SK-N-SH (cell line): ENCODE measurements around the gene ATP5MG. TPM values are rescaled to one million over a fixed set of nuclear protein-coding genes. Genes with fewer than 3 reads are reported as not detected.

Experiments used
- CTCF ChIA-PET: fragments of 300-600, 350-600 bp; formaldehyde crosslinking; extraction: SDS; loops from one replicate; lab custom pipeline; 2021; lab: Yijun Ruan, JAX
- POLR2A ChIA-PET: fragments of 350-600 bp; sonication (Branson Sonifier 250); formaldehyde crosslinking; extraction: SDS; loops from one replicate; lab custom pipeline; 2020; ENCODE audit warnings: antibody characterized with exemption, inconsistent platforms; lab: Yijun Ruan, JAX
- DNase-seq: peaks from one replicate; pipeline ENCODE4 v3.0.0; 2012
- H2AFZ ChIP-seq: fragments of 200-600 bp; sonication (generic); 2 replicates; pipeline ENCODE4 v1.8.1; 2016; ENCODE audit warnings: antibody characterized with exemption, mild to moderate bottlenecking, low read depth
- H3F3A ChIP-seq: fragments of 200-600 bp; sonication (generic); replicated peaks from 2 replicates; pipeline ENCODE3; 2016; ENCODE audit warnings: antibody characterized with exemption, mild to moderate bottlenecking; ENCODE audit not compliant: insufficient read depth
- H3K27ac ChIP-seq, 2 experiments: fragments of 200-500 bp in 1 of 2; fragments of 200-600 bp in 1 of 2; sonication (Bioruptor generic) in 1 of 2; sonication (generic), shearing (Covaris generic) in 1 of 2; 2 replicates each; pipeline versions ENCODE4 v1.5.1 to v1.6.1; 2014 to 2016; ENCODE audit warnings: low read depth in 2 of 2, inconsistent platforms in 1 of 2, low read length in 1 of 2, mild to moderate bottlenecking in 1 of 2, mixed read lengths in 1 of 2
- H3K27me3 ChIP-seq: fragments of 200-600 bp; sonication (generic), shearing (Covaris generic); 2 replicates; pipeline ENCODE4 v1.6.1; 2016; ENCODE audit warnings: mixed run types; ENCODE audit not compliant: insufficient read depth
- H3K36me3 ChIP-seq, 2 experiments: fragments of 200-500 bp in 1 of 2; fragments of 200-600 bp in 1 of 2; sonication (Bioruptor generic) in 1 of 2; sonication (generic) in 1 of 2; replicated peaks in 1 of 2; 2 replicates each; pipeline versions ENCODE3 to v1.5.1; 2014 to 2016; ENCODE audit warnings: low read length in 1 of 2, mild to moderate bottlenecking in 1 of 2; ENCODE audit not compliant: insufficient read depth in 2 of 2, control insufficient read depth in 1 of 2
- H3K4me1 ChIP-seq, 2 experiments: fragments of 200-500 bp in 1 of 2; fragments of 200-600 bp in 1 of 2; sonication (Bioruptor generic) in 1 of 2; sonication (generic), shearing (Covaris generic) in 1 of 2; 2 replicates each; pipeline versions ENCODE4 v1.5.1 to v1.6.1; 2014 to 2016; ENCODE audit warnings: low read depth in 1 of 2, low read length in 1 of 2, mixed run types in 1 of 2; ENCODE audit not compliant: insufficient read depth in 2 of 2, control insufficient read depth in 1 of 2
- H3K4me2 ChIP-seq: fragments of 200-600 bp; sonication (generic), shearing (Covaris generic); 2 replicates; pipeline ENCODE4 v1.6.1; 2017; ENCODE audit warnings: mixed run types
- H3K4me3 ChIP-seq, 2 experiments: fragments of 200-500 bp in 1 of 2; fragments of 200-600 bp in 1 of 2; sonication (Bioruptor generic) in 1 of 2; sonication (generic), shearing (Covaris generic) in 1 of 2; 2 replicates each; pipeline versions ENCODE4 v1.5.1 to v1.8.1; 2014 to 2016; ENCODE audit warnings: low read depth in 2 of 2, inconsistent platforms in 1 of 2, low read length in 1 of 2, mild to moderate bottlenecking in 1 of 2, mixed read lengths in 1 of 2, moderate library complexity in 1 of 2
- H3K79me2 ChIP-seq: fragments of 200-600 bp; sonication (generic); 2 replicates; pipeline ENCODE4 v1.8.1; 2017; ENCODE audit warnings: mild to moderate bottlenecking; ENCODE audit not compliant: insufficient read depth
- H3K9ac ChIP-seq: fragments of 200-600 bp; sonication (generic); 2 replicates; pipeline ENCODE4 v1.6.1; 2017; ENCODE audit warnings: mixed run types
- H3K9me2 ChIP-seq: fragments of 200-600 bp; sonication (generic); 2 replicates; pipeline ENCODE4 v1.6.1; 2017; ENCODE audit warnings: mixed run types
- H3K9me3 ChIP-seq: fragments of 200-600 bp; sonication (generic); 2 replicates; pipeline ENCODE4 v1.6.1; 2017; ENCODE audit warnings: mixed run types, mild to moderate bottlenecking, moderate library complexity
- H4K20me1 ChIP-seq: fragments of 200-600 bp; sonication (generic); 2 replicates; pipeline ENCODE4 v1.6.1; 2017; ENCODE audit warnings: mild to moderate bottlenecking, mixed run types; ENCODE audit not compliant: insufficient read depth
- CHD2 ChIP-seq: fragments of 150-350 bp; IDR thresholded peaks from 2 replicates; pipeline ENCODE4 v1.6.1; 2018; ENCODE audit warnings: low read length; ENCODE audit not compliant: partially characterized antibody
- CTCF ChIP-seq: fragments of 200-600 bp; sonication (generic); IDR thresholded peaks from 2 replicates; pipeline ENCODE4 v1.6.1; 2017; ENCODE audit warnings: antibody characterized with exemption, mild to moderate bottlenecking, moderate library complexity
- EZH2phosphoT487 ChIP-seq: fragments of 200-600 bp; sonication (generic); IDR thresholded peaks from 2 replicates; pipeline ENCODE4 v1.6.1; 2017; ENCODE audit warnings: low read depth, mixed run types, mild to moderate bottlenecking, antibody characterized with exemption, moderate library complexity, borderline replicate concordance
- FOXM1 ChIP-seq: IDR thresholded peaks from 2 replicates; pipeline ENCODE4 v1.4.0; 2012; ENCODE audit warnings: low read depth, mild to moderate bottlenecking
- GABPA ChIP-seq: IDR thresholded peaks from 2 replicates; pipeline ENCODE4 v1.4.0; 2012; ENCODE audit warnings: low read depth, mild to moderate bottlenecking
- GATA2 ChIP-seq: sonication (generic); formaldehyde crosslinking; IDR thresholded peaks from 2 replicates; pipeline ENCODE4 v1.5.0; 2020; ENCODE audit warnings: mild to moderate bottlenecking, missing genetic modification reagents
- IRF3 ChIP-seq: fragments of 150-350 bp; IDR thresholded peaks from 2 replicates; pipeline ENCODE4 v1.6.1; 2016; ENCODE audit warnings: mild to moderate bottlenecking, low read depth, low read length
- MEF2A ChIP-seq: IDR thresholded peaks from 2 replicates; pipeline ENCODE4 v1.4.0; 2012; ENCODE audit warnings: low read depth, borderline replicate concordance
- NRF1 ChIP-seq: IDR thresholded peaks from 2 replicates; pipeline ENCODE4 v1.6.1; 2012; ENCODE audit warnings: low read depth, mild to moderate bottlenecking, low read length
- PBX3 ChIP-seq: IDR thresholded peaks from 2 replicates; pipeline ENCODE4; 2012
- RAD21 ChIP-seq: IDR thresholded peaks from 2 replicates; pipeline ENCODE4 v1.6.1; 2012; ENCODE audit warnings: mild to moderate bottlenecking, low read length
- REST ChIP-seq: IDR thresholded peaks from 2 replicates; pipeline ENCODE4 v1.6.1; 2012; ENCODE audit warnings: mild to moderate bottlenecking, low read depth, low read length, moderate library complexity
- RFX5 ChIP-seq: IDR thresholded peaks from 2 replicates; pipeline ENCODE4 v1.6.1; 2012; ENCODE audit warnings: mild to moderate bottlenecking, improper control_type of control experiment, low read length
- RXRA ChIP-seq: IDR thresholded peaks from 2 replicates; pipeline ENCODE4 v1.4.0; 2012; ENCODE audit warnings: low read depth, mild to moderate bottlenecking, borderline replicate concordance
- SMC3 ChIP-seq: IDR thresholded peaks from 2 replicates; pipeline ENCODE4 v1.6.1; 2012; ENCODE audit warnings: low read depth, low read length, improper control_type of control experiment
- TEAD4 ChIP-seq: IDR thresholded peaks from 2 replicates; pipeline ENCODE4 v1.4.0; 2012; ENCODE audit warnings: mild to moderate bottlenecking, borderline replicate concordance; ENCODE audit not compliant: insufficient read depth
- ZBTB33 ChIP-seq: IDR thresholded peaks from 2 replicates; pipeline ENCODE4 v1.4.0; 2012; ENCODE audit warnings: low read depth, borderline replicate concordance
- WGBS: methylation state at CpG from one replicate; pipeline ENCODE4 v1.1.6; 2017; ENCODE audit warnings: low lambda C conversion rate; 5-methylcytosine and 5-hydroxymethylcytosine counted together
- polyA plus RNA-seq, 3 experiments: library from polyadenylated mRNA; depleted of rRNA; stranded (reverse); fragments of >200 nt; gene quantifications; 2 replicates each; pipeline ENCODE4 v1.2.3, GENCODE V29; 2012

The ATP5MG gene
- polyA plus RNA-seq, 1 of the 3 experiments (the other 2 are of a cell fraction), result 140 TPM

GRCh38 chr11:118373263-118373662, 28.1 kb upstream of the ATP5MG start:
- H3K9me2 ChIP-seq, result no peaks in the 10 kb centered on the region
- no peak overlapping the region for H3K4me2 ChIP-seq
- H3K4me3 ChIP-seq, result no peak overlapping the region
- H3K9me3 ChIP-seq, result no peaks in the 10 kb centered on the region
- no peak overlapping the region for H3K27ac ChIP-seq
- WGBS, result 88% methylated on average over 2 of the region's 2 CpGs
- no peaks in the 10 kb centered on the region for H3K79me2 ChIP-seq
- no peak overlapping the region for H3K9ac ChIP-seq
- TF ChIP-seq RAD21 (no peak), EZH2phosphoT487 (no peak), SMC3 (no peak), NRF1 (no peak), RFX5 (no peak), IRF3 (no peak), TEAD4 (no peak), MEF2A (no peak), GABPA (no peak), FOXM1 (no peak), CHD2 (no peak), REST (no peak), RXRA (no peak), PBX3 (no peak), GATA2 (CRISPR knock-in tag) (no peak), CTCF (no peak), ZBTB33 (no peak)
- TF ChIP-seq, all 33 proteins: peak for 0
- ChIA-PET POLR2A (no interaction called here), CTCF (interaction anchor here (0.8 kb wide), 1 partner anchor 57 kb away, joined by 3 read pairs; no protein-coding TSS in a partner anchor)
- Histone ChIP-seq H3K36me3 (peaks cover 68 to 72% of the 10 kb centered on the region in 2 experiments), H3K27me3 (no peaks in the 10 kb centered on the region), H3K4me1 (no peaks in the 10 kb centered on the region), H3F3A (no peaks in the 10 kb centered on the region), H2AFZ (no peak overlapping the region), H4K20me1 (no peaks in the 10 kb centered on the region)
- DNase-seq, result no peak
